Stomach (tissue), 9 donors: Measurements from ENCODE around the gene SYCE3. TPM values are rescaled to one million over a fixed set of nuclear protein-coding genes. Genes with fewer than 3 reads are reported as not detected.

Source experiments
- DNase-seq, 2 donors: peaks; one replicate each; pipeline versions ENCODE4 v3.0.0 to v3.0.0-alpha.2; 2013 to 2019
- H3K27ac ChIP-seq, 5 donors: fragments of 200-600 bp in 4 of 5; sonication (generic) in 4 of 5; one replicate each; pipeline ENCODE4 v1.5.1; 2013 to 2019; ENCODE audit warnings: mild to moderate bottlenecking in 1 of 5, moderate library complexity in 1 of 5
- H3K27me3 ChIP-seq, 3 donors: fragments of 200-600 bp; sonication (generic); one replicate each; pipeline ENCODE4 v1.5.1; 2017 to 2019; ENCODE audit warnings: mixed run types in 1 of 3
- H3K36me3 ChIP-seq, 4 donors: fragments of 200-600 bp; sonication (generic); 1 replicate in 3 of 4; 2 replicates in 1 of 4; pipeline ENCODE4 v1.5.1; 2016 to 2019
- H3K4me1 ChIP-seq, 4 donors: fragments of 200-600 bp; sonication (generic); one replicate each; pipeline ENCODE4 v1.5.1; 2016 to 2019
- H3K4me3 ChIP-seq, 4 donors: fragments of 200-600 bp; sonication (generic) in 3 of 4; one replicate each; pipeline ENCODE4 v1.5.1; 2016 to 2019; ENCODE audit warnings: mild to moderate bottlenecking in 1 of 4
- H3K9me3 ChIP-seq, 4 donors: fragments of 200-600 bp; sonication (generic); one replicate each; pipeline ENCODE4 v1.5.1; 2016 to 2019
- CTCF ChIP-seq, 7 experiments: fragments of 450-650 bp in 4 of 7; fragments of 200-600 bp in 3 of 7; sonication (generic) in 3 of 7; IDR thresholded peaks; one replicate each; pipeline ENCODE4 v1.5.1; 2016 to 2019; ENCODE audit warnings: antibody characterized with exemption in 7 of 7, control low read depth in 2 of 7, mild to moderate bottlenecking in 1 of 7
- EP300 ChIP-seq: sonication (generic); formaldehyde crosslinking; IDR thresholded peaks from one replicate; pipeline ENCODE4 v1.6.1; 2017; ENCODE audit warnings: antibody characterized with exemption
- POLR2A ChIP-seq, 4 donors: fragments of 450-650 bp; IDR thresholded peaks; one replicate each; pipeline ENCODE4 v1.6.1; 2016; ENCODE audit warnings: antibody characterized with exemption in 4 of 4, control low read depth in 2 of 4, mild to moderate bottlenecking in 1 of 4, moderate library complexity in 1 of 4
- POLR2AphosphoS5 ChIP-seq, 3 donors: sonication (generic); formaldehyde crosslinking; IDR thresholded peaks; one replicate each; pipeline ENCODE4 v1.6.1; 2016; ENCODE audit warnings: antibody characterized with exemption in 3 of 3
- WGBS, 5 donors: extraction: QIAGEN DNeasy Blood & Tissue Kit in 3 of 5; methylation state at CpG; one replicate each; pipeline versions ENCODE4 v1.1.5 to v1.1.7; 2013 to 2018; 5-methylcytosine and 5-hydroxymethylcytosine counted together
- intact Hi-C: fragments of 100-400 bp; cut with DNase I; formaldehyde crosslinking; loops from one replicate; pipeline ENCODE4 v1.15.1; 2023; ENCODE audit warnings: low total_unique reads
- polyA plus RNA-seq, 3 donors: library from polyadenylated mRNA; stranded (reverse); fragments of 200-250 nt; gene quantifications; one replicate each; pipeline ENCODE4 v1.2.3, GENCODE V29; 2013
- total RNA-seq, 5 donors: library from RNA; depleted of rRNA; stranded (reverse); fragments of >200 nt; gene quantifications; one replicate each; pipeline versions ENCODE4 v1.1.0 to v1.2.3, GENCODE V29; 2014 to 2016
- donor health status: healthy with polysubstance abuse.
- donor health status: Bipolar disorder and iron deficiency.
- donor health status: healthy.

SYCE3 gene
- total and polyA plus RNA-seq, 8 donors = 0.80 to 1.9 TPM; not detected in 6

GRCh38 chr22:50530877-50531545, 31.7 kb downstream of the SYCE3 start:
- H3K27me3 ChIP-seq = peaks cover 0 to 63% (median 0%) of the 10 kb centered on the region in 3 donors
- TF ChIP-seq CTCF (IDR thresholded peaks at IDR 0.05) = no peak
- peak in 2 of 3 donors; percentile 91 to 93 for TF ChIP-seq POLR2AphosphoS5 (IDR thresholded peaks at IDR 0.05)
- no peak for TF ChIP-seq EP300
- peak in 2 of 4 donors; percentile 36 to 55 for TF ChIP-seq POLR2A (IDR thresholded peaks at IDR 0.05)
- intact Hi-C loops = no loop called here
- peak overlapping the region; percentile 53 to 80 (median 57) for H3K4me3 ChIP-seq
- H3K4me1 ChIP-seq = peaks cover 54 to 83% (median 64%) of the 10 kb centered on the region in 4 donors
- H3K36me3 ChIP-seq = no peaks in the 10 kb centered on the region
- peak; percentile 91 to 93 for DNase-seq
- H3K9me3 ChIP-seq = no peaks in the 10 kb centered on the region
- 2 to 7% (median 3%) methylated on average over 24 to 53 of the region's 53 CpGs for WGBS, 5 donors
- peak overlapping the region; percentile 92 to 98 (median 93) for H3K27ac ChIP-seq

GRCh38 chr22:50530580-50530876, 32.2 kb downstream of the SYCE3 start:
- intact Hi-C loops = no loop called here
- H3K4me1 ChIP-seq = peaks cover 54 to 83% (median 66%) of the 10 kb centered on the region in 4 donors

GRCh38 chr22:50529897-50530579, 32.7 kb downstream of the SYCE3 start, which contains the start of gene TYMP:
Gene TYMP (minus strand): TSS chr22:50530012. CDS start chr22:50529709, 303 bp downstream.
- no peaks in the 10 kb centered on the region for H3K9me3 ChIP-seq
- no peak for TF ChIP-seq EP300
- no peak for TF ChIP-seq CTCF (IDR thresholded peaks at IDR 0.05)
- TF ChIP-seq POLR2AphosphoS5 (IDR thresholded peaks at IDR 0.05) = peak in 2 of 3 donors; percentile 91 to 94
- peak in 1 of 4 donors; percentile 38 for TF ChIP-seq POLR2A (IDR thresholded peaks at IDR 0.05)
- H3K36me3 ChIP-seq = no peaks in the 10 kb centered on the region
- peak; percentile 86 to 91 for DNase-seq
- H3K4me3 ChIP-seq = peak within 1 kb of the TSS; percentile 53 to 80 (median 57)
- H3K27me3 ChIP-seq = peaks cover 0 to 55% (median 0%) of the 10 kb centered on the region in 3 donors
- peaks cover 56 to 84% (median 69%) of the 10 kb centered on the region in 4 donors for H3K4me1 ChIP-seq
- H3K27ac ChIP-seq = peak within 1 kb of the TSS; percentile 92 to 98 (median 93)
- WGBS, 5 donors = 0 to 3% (median 1%) methylated on average over 30 to 92 of the region's 92 CpGs
- intact Hi-C loops = no loop called here

More at GRCh38 chr22:50530580-50530876, 32.2 kb downstream of the SYCE3 start:
- peaks cover 0 to 60% (median 0%) of the 10 kb centered on the region in 3 donors for H3K27me3 ChIP-seq
- H3K9me3 ChIP-seq = no peaks in the 10 kb centered on the region
- no peaks in the 10 kb centered on the region for H3K36me3 ChIP-seq
- DNase-seq = no peak
- no peak for TF ChIP-seq POLR2AphosphoS5 (IDR thresholded peaks at IDR 0.05)
- no peak for TF ChIP-seq POLR2A (IDR thresholded peaks at IDR 0.05)
- TF ChIP-seq EP300 = no peak
- TF ChIP-seq CTCF (IDR thresholded peaks at IDR 0.05) = no peak
- H3K4me3 ChIP-seq = peak overlapping the region; percentile 53 to 80 (median 57)
- 0 to 2% (median 1%) methylated on average over 14 to 21 of the region's 21 CpGs for WGBS, 5 donors
- H3K27ac ChIP-seq = peak overlapping the region; percentile 92 to 98 (median 93)

- peak overlapping the region; percentile 92 to 98 (median 93) for H3K27ac ChIP-seq
- H3K36me3 ChIP-seq = no peaks in the 10 kb centered on the region
- intact Hi-C loops = no loop called here
- no peaks in the 10 kb centered on the region for H3K9me3 ChIP-seq
- no peak for TF ChIP-seq POLR2AphosphoS5 (IDR thresholded peaks at IDR 0.05)
- no peak for TF ChIP-seq EP300
- TF ChIP-seq POLR2A (IDR thresholded peaks at IDR 0.05) = no peak
- no peak for TF ChIP-seq CTCF (IDR thresholded peaks at IDR 0.05)
- peak in 1 of 2 donors; percentile 57 for DNase-seq
- peak overlapping the region; percentile 53 to 80 (median 57) for H3K4me3 ChIP-seq
- peaks cover 61 to 90% (median 74%) of the 10 kb centered on the region in 4 donors for H3K4me1 ChIP-seq
- H3K27me3 ChIP-seq = peaks cover 0 to 51% (median 0%) of the 10 kb centered on the region in 3 donors
- WGBS, 5 donors = 2 to 23% (median 20%) methylated on average over 30 to 50 of the region's 50 CpGs
These were observed 33.3 kb downstream of the SYCE3 start for GRCh38 chr22:50529416-50529896.
